ENCODE results near the gene CBFA2T3. TPM values are rescaled to one million over a fixed set of nuclear protein-coding genes. Genes with fewer than 3 reads are reported as not detected.
A peak's percentile ranks its signal among the peaks of the same experiment; 100 is the strongest.

CBFA2T3 gene
- total RNA-seq, 8 experiments from 2014 or later: 0.41 to 3.4 (median 1.2) TPM

- Histone ChIP-seq H3K4me1 (replicated peaks in 1 of 2) (peaks cover 14 to 25% of the 10 kb centered on the region in 2 donors), H3K27ac (no peak overlapping the region), H3K4me3 (no peak overlapping the region)
- in situ Hi-C loops (cut with MboI; ENCODE audit: low pct_unique_long_range_greater_than_20kb in 2 of 9, low sequenced_read_pairs in 9 of 9, unreplicated experiment in 9 of 9): no loop called here
- ATAC-seq (replicated peaks in 6 of 8): peak in 4 of 8 experiments; percentile 12 to 68 (median 18)
- 17% methylated on average over 1 of the region's 13 CpGs; no CpG with 5 or more reads in 9 of the 10 experiments for WGBS, 10 experiments
Observed at GRCh38 chr16:88905563-88905962, 71.4 kb downstream of the CBFA2T3 start.

DNA sequence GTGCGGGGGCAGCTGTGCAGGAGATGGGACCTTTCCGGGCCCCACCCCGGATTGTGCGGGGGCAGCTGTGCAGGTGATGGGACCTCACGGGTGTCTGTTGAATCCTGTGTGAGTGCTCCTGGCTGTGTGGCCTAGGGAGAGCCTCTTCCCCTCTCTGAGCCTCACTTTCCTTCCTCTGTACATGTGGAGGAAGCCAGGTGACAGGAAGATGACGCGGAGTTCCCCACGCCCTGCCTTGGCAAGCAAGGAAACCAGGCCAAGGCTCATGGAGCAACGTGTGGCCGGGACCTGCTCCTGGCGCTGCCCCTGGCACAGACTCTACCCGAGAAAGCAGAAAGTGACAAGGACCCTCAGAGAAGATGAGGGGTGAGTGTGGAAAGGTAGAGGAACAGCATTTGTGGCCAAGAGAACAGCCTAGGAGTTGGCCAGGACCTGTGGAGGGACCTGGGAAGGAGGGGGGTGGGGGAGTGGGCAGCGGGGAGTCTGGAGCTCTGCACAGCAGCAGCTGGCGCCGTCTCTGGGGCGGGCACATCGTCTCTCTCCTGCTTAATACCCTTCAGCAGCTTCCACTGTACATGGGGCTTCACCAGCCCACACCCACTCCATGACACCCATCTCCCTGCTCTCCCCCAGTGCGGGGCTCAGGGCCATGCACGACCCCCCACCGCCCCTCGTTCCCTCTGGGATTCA is 72.2 kb downstream of the CBFA2T3 start:
- no peak overlapping the region for H3K4me3 ChIP-seq
- H3K4me1 ChIP-seq (replicated peaks in 1 of 2): peaks cover 14 to 25% of the 10 kb centered on the region in 2 donors
- H3K27ac ChIP-seq: no peak overlapping the region
- WGBS, 10 experiments: 42 to 100% (median 96%) methylated on average over 1 to 8 of the region's 21 CpGs; no CpG with 5 or more reads in 6 of the 10 experiments
- peak in 1 of 8 experiments; percentile 1 for ATAC-seq (replicated peaks in 6 of 8)
- in situ Hi-C loops (cut with MboI; ENCODE audit: low pct_unique_long_range_greater_than_20kb in 2 of 9, low sequenced_read_pairs in 9 of 9, unreplicated experiment in 9 of 9): no loop called here

- Histone ChIP-seq H3K4me1 (replicated peaks in 1 of 2) (peaks cover 14 to 25% of the 10 kb centered on the region in 2 donors), H3K4me3 (no peak overlapping the region), H3K27ac (no peak overlapping the region)
- in situ Hi-C loops (cut with MboI; ENCODE audit: low pct_unique_long_range_greater_than_20kb in 2 of 9, low sequenced_read_pairs in 9 of 9, unreplicated experiment in 9 of 9): no loop called here
- WGBS, 10 experiments: 60% methylated on average over 1 of the region's 14 CpGs; no CpG with 5 or more reads in 9 of the 10 experiments
- peak in 5 of 8 experiments; percentile 46 to 69 (median 54) for ATAC-seq (replicated peaks in 6 of 8)
Observed at GRCh38 chr16:88903267-88903666, 73.7 kb downstream of the CBFA2T3 start.

GRCh38 chr16:88902744-88903143 is 74.3 kb downstream of the CBFA2T3 start:
- no peak overlapping the region for H3K27ac ChIP-seq
- ATAC-seq (replicated peaks in 6 of 8): no peak
- in situ Hi-C loops (cut with MboI; ENCODE audit: low pct_unique_long_range_greater_than_20kb in 2 of 9, low sequenced_read_pairs in 9 of 9, unreplicated experiment in 9 of 9): no loop called here
- no peak overlapping the region for H3K4me3 ChIP-seq
- peaks cover 14 to 25% of the 10 kb centered on the region in 2 donors for H3K4me1 ChIP-seq (replicated peaks in 1 of 2)
- WGBS, 10 experiments: 74 to 93% (median 92%) methylated on average over 3 to 4 of the region's 16 CpGs; no CpG with 5 or more reads in 7 of the 10 experiments

DNA sequence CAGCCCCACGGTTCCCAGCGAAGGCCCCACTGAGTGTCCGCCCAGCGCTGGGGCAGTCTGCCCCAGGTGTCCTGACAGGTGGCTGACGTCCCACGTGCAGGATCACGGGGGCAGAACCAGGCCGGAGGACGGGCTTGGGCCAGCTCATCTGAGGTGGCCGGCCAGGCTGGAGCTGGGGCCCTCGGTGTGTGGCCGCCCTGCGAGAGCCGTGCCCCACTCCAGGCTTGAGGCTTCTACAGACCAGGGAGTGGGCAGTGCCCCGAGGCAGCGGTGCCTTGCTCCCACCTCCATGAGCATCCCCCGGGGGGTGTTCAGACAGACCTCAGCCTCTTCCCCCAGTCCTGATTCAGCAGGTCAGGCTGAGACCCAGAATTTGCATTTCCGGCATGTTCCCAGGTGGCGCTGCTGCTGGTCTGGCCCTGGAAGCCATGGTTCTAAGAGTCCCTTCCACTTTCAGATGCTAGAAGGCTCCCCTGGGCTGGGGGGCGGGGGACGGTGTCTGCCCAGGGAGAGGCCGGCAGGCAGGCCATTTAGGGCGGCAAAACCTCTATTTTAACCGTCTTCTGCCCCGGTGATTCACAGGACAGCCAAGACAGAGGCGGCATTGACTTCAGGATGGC is 75.2 kb downstream of the CBFA2T3 start:
- peak in 2 of 8 experiments; percentile 10 to 15 for ATAC-seq (replicated peaks in 6 of 8)
- in situ Hi-C loops (cut with MboI; ENCODE audit: low pct_unique_long_range_greater_than_20kb in 2 of 9, low sequenced_read_pairs in 9 of 9, unreplicated experiment in 9 of 9): no loop called here
- 60 to 95% (median 73%) methylated on average over 2 to 14 of the region's 26 CpGs; no CpG with 5 or more reads in 6 of the 10 experiments for WGBS, 10 experiments
- H3K4me1 ChIP-seq (replicated peaks in 1 of 2): peaks cover 14 to 25% of the 10 kb centered on the region in 2 donors
- H3K27ac ChIP-seq: peak overlapping the region in 1 of 2 donors; percentile 41
- no peak overlapping the region for H3K4me3 ChIP-seq

DNA sequence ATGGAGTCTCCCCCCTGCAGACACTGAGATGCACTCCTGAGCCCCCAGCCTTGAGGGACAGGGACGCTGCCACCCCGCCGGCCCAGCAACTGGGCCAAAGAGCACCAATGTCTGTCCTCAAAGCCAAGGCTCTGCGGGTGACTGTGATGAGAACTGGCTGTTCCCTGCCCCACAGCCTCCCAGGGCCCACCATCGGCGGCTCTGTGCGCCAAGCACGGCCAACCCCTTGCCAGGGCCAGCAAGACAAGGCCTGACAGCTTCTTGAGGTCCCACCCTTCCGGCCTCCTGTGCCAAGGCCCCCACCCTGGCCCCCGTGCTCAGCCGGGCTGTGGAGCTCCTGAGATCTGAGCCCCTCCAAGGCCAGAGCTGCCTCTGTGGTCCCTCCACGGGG is 76.3 kb downstream of the CBFA2T3 start:
- 90% methylated on average over 2 of the region's 12 CpGs; no CpG with 5 or more reads in 9 of the 10 experiments for WGBS, 10 experiments
- peaks cover 14 to 19% of the 10 kb centered on the region in 2 donors for H3K4me1 ChIP-seq (replicated peaks in 1 of 2)
- no peak overlapping the region for H3K4me3 ChIP-seq
- no peak for ATAC-seq (replicated peaks in 6 of 8)
- in situ Hi-C loops (cut with MboI; ENCODE audit: low pct_unique_long_range_greater_than_20kb in 2 of 9, low sequenced_read_pairs in 9 of 9, unreplicated experiment in 9 of 9): no loop called here
- H3K27ac ChIP-seq: no peak overlapping the region

DNA sequence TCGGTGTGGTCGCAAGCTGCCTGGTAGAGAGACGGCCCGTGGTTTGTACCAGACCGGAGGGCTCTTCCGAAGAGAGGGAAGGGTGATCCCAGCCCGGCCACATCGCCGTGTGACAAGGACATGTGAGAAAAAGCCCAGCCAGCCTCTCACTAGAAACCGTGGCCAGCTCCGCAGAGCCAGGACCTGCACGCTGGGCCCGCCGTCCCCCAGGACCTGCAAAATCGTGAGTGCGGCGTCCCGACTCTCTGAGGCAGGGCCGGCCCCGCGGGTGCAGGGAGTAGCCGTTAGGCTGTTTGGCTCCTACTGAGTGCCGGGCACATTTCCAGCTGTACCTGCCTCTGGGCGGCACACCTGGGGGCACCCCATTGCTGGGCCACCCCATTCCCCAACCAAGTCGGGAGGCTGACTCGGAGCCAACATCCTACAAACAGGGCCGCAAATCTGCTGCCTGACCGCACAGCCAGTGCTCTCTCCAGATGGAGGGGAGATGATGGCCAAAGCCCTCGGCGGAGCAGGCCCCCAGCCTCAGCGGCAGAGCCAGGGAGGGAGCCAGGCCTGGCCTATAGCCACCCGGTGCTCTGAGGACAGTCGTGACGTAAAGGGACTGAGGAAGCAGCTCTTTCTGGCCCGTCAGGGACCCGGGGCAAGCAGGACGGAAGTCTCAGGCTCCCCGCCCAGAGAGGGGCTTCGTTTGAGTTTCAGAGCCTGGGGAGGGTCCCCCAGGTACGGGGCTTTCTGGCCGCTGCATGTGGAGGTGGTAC is 76.9 kb downstream of the CBFA2T3 start:
- peaks cover 14 to 15% of the 10 kb centered on the region in 2 donors for H3K4me1 ChIP-seq (replicated peaks in 1 of 2)
- in situ Hi-C loops (cut with MboI; ENCODE audit: low pct_unique_long_range_greater_than_20kb in 2 of 9, low sequenced_read_pairs in 9 of 9, unreplicated experiment in 9 of 9): no loop called here
- WGBS, 10 experiments: 40 to 93% (median 73%) methylated on average over 1 to 12 of the region's 41 CpGs; no CpG with 5 or more reads in 3 of the 10 experiments
- H3K4me3 ChIP-seq: no peak overlapping the region
- no peak overlapping the region for H3K27ac ChIP-seq
- no peak for ATAC-seq (replicated peaks in 6 of 8)

- ATAC-seq (replicated peaks in 6 of 8): no peak
- no peak overlapping the region for H3K4me3 ChIP-seq
- WGBS, 10 experiments: 70 to 100% (median 81%) methylated on average over 2 to 9 of the region's 34 CpGs; no CpG with 5 or more reads in 4 of the 10 experiments
- H3K27ac ChIP-seq: no peak overlapping the region
- H3K4me1 ChIP-seq (replicated peaks in 1 of 2): peaks cover 11 to 12% of the 10 kb centered on the region in 2 donors
- in situ Hi-C loops (cut with MboI; ENCODE audit: low pct_unique_long_range_greater_than_20kb in 2 of 9, low sequenced_read_pairs in 9 of 9, unreplicated experiment in 9 of 9): no loop called here
Observed at GRCh38 chr16:88897696-88898425, 79.1 kb downstream of the CBFA2T3 start.

DNA sequence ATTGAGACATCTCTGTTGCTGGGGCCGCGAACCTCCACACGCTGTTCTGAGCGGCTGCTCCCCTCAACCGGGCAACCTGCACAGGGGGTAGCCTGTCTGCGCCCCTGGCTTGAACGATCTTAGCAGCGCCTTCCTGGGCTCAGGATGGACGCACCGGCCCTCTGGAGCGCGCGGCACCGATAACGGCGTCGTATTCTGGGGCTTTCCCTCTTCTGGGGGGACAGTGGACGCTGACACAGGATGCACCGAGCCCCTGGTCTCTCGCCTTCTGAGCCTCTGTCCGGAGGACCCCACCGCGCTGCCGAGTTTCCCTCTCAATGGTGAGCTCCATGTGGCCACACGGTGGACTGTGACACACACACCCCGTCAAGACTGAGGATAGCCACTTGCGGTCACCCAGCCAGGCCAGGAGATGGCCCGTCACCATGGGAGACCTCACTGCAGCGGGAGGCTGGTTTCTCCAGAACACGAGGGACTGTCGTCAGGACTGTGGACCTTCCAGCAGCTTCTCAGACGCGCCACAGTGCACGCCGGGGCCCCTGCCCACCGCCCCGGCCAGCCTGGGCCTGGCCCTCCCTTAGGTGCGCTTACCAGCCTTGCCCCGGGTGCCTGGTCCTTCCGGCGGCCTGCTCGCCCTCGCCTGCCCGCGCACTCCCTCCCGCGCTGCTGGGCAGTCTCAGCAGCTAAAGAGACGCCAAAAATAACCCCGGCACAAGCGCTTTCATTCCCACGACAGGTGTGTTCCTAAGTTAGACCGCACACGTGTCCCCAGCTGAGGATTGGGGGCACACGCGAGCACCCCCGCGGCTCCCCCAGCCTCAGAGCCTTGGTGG is 80.6 kb downstream of the CBFA2T3 start:
- Histone ChIP-seq H3K4me1 (replicated peaks in 1 of 2) (peaks cover 2 to 3% of the 10 kb centered on the region in 2 donors), H3K27ac (no peak overlapping the region), H3K4me3 (no peak overlapping the region)
- in situ Hi-C loops (cut with MboI; ENCODE audit: low pct_unique_long_range_greater_than_20kb in 2 of 9, low sequenced_read_pairs in 9 of 9, unreplicated experiment in 9 of 9): no loop called here
- 78 to 100% (median 91%) methylated on average over 1 to 17 of the region's 57 CpGs; no CpG with 5 or more reads in 6 of the 10 experiments for WGBS, 10 experiments
- ATAC-seq (replicated peaks in 6 of 8): no peak

DNA sequence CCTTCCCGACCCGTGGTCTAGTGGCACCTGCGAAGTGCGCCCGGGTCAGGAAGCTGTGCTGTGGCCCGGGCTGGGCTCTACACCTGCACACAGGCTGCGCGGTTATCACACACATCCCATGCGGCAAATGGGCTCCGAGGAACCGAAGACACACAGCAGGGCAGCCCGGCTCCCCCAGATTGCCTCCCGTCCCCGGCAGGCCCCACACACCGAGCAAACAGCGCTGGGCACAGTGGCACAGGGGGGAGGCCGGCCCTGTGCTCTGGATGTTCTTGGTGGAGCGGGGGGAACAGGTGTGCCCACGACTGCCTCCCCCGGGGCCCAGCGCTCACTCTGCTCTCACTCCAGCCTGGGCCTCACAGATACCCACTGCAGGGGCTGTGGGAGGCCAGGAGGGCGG is 81.7 kb downstream of the CBFA2T3 start:
- in situ Hi-C loops (cut with MboI; ENCODE audit: low pct_unique_long_range_greater_than_20kb in 2 of 9, low sequenced_read_pairs in 9 of 9, unreplicated experiment in 9 of 9): no loop called here
- Histone ChIP-seq H3K4me3 (no peak overlapping the region), H3K4me1 (replicated peaks in 1 of 2) (peaks cover 2 to 3% of the 10 kb centered on the region in 2 donors), H3K27ac (no peak overlapping the region)
- 65 to 100% (median 90%) methylated on average over 1 to 12 of the region's 22 CpGs; no CpG with 5 or more reads in 5 of the 10 experiments for WGBS, 10 experiments
- ATAC-seq (replicated peaks in 6 of 8): peak in 2 of 8 experiments; percentile 3 to 13

- 60% methylated on average over 1 of the region's 21 CpGs; no CpG with 5 or more reads in 9 of the 10 experiments for WGBS, 10 experiments
- in situ Hi-C loops (cut with MboI; ENCODE audit: low pct_unique_long_range_greater_than_20kb in 2 of 9, low sequenced_read_pairs in 9 of 9, unreplicated experiment in 9 of 9): no loop called here
- peak in 1 of 8 experiments; percentile 16 for ATAC-seq (replicated peaks in 6 of 8)
- Histone ChIP-seq H3K4me3 (no peak overlapping the region), H3K27ac (no peak overlapping the region), H3K4me1 (replicated peaks in 1 of 2) (peaks cover 2 to 3% of the 10 kb centered on the region in 2 donors)
Observed at GRCh38 chr16:88894681-88895300, 82.2 kb downstream of the CBFA2T3 start.

All from motor neuron (in vitro differentiated cells).